GM19468 (cell line): ENCODE measurements around the gene STX17.
"Not testable (repeated sequence)": the region's sequence is repeated elsewhere in the genome, so short reads cannot be mapped to it uniquely, and the experiment has no call there.

ENCODE experiments used
- ATAC-seq: cut with Tn5 transposase; IDR thresholded peaks from one replicate; pipeline ENCODE4 v1.9.1; 2021; ENCODE audit warnings: mild to moderate bottlenecking, moderate library complexity, moderate number of reproducible peaks; ENCODE audit not compliant: unreplicated experiment; ENCODE audit errors: extremely low read depth

Gene STX17

GRCh38 chr9:99966001-99966400 lies 59.5 kb downstream of the STX17 start:
- ATAC-seq: no peak

- no peak for ATAC-seq
These were observed 60.3 kb downstream of the STX17 start for GRCh38 chr9:99966716-99967115.

- no peak for ATAC-seq
These were observed 61.0 kb downstream of the STX17 start for GRCh38 chr9:99967457-99967856.

- ATAC-seq: no peak
These were observed 64.0 kb downstream of the STX17 start for GRCh38 chr9:99970481-99970880.

- no peak for ATAC-seq
These were observed 65.0 kb downstream of the STX17 start for GRCh38 chr9:99971410-99971809.

GRCh38 chr9:99973455-99973854 lies 67.0 kb downstream of the STX17 start:
- no peak for ATAC-seq

- no peak for ATAC-seq
These were observed 70.8 kb downstream of the STX17 start for GRCh38 chr9:99977033-99977792.

- ATAC-seq: no peak
These were observed 71.8 kb downstream of the STX17 start for GRCh38 chr9:99978221-99978620.

GRCh38 chr9:99980598-99980997 lies 74.1 kb downstream of the STX17 start:
- no peak for ATAC-seq

- ATAC-seq: no peak
These were observed 80.2 kb downstream of the STX17 start for GRCh38 chr9:99986642-99987041.

- ATAC-seq: not testable (repeated sequence)
These were observed 84.1 kb downstream of the STX17 start for GRCh38 chr9:99990508-99990907.

GRCh38 chr9:99998266-99998665 lies 91.8 kb downstream of the STX17 start:
- no peak for ATAC-seq

GRCh38 chr9:99998866-99999265 lies 92.4 kb downstream of the STX17 start:
- ATAC-seq: no peak

- no peak for ATAC-seq
These were observed 93.3 kb downstream of the STX17 start for GRCh38 chr9:99999797-100000196.

- no peak for ATAC-seq
These were observed 104.7 kb downstream of the STX17 start for GRCh38 chr9:100011062-100011681.

- no peak for ATAC-seq
These were observed 105.8 kb downstream of the STX17 start for GRCh38 chr9:100012279-100012678.

- ATAC-seq: no peak
These were observed 107.1 kb downstream of the STX17 start for GRCh38 chr9:100013573-100013972.

GRCh38 chr9:100014846-100015245 lies 108.4 kb downstream of the STX17 start:
- ATAC-seq: no peak

GRCh38 chr9:100019541-100019940 lies 113.1 kb downstream of the STX17 start:
- ATAC-seq: no peak
